Sigmoid colon (tissue), 4 donors: ENCODE data around the gene ROBO1.

ENCODE experiments used
- CTCF ChIP-seq, 4 experiments: fragments of 450-650 bp in 3 of 4; fragments of 200-600 bp in 1 of 4; IDR thresholded peaks; one replicate each; pipeline ENCODE4 v1.5.1; 2016 to 2019; ENCODE audit warnings: antibody characterized with exemption in 4 of 4, mild to moderate bottlenecking in 3 of 4, moderate library complexity in 2 of 4
- POLR2A ChIP-seq, 2 donors: fragments of 450-650 bp; IDR thresholded peaks; one replicate each; pipeline ENCODE4 v1.6.1; 2016; ENCODE audit warnings: antibody characterized with exemption in 2 of 2, mild to moderate bottlenecking in 2 of 2, moderate library complexity in 2 of 2
- POLR2AphosphoS5 ChIP-seq, 4 donors: sonication (generic); formaldehyde crosslinking; IDR thresholded peaks; one replicate each; pipeline ENCODE4 v1.6.1; 2017; ENCODE audit warnings: antibody characterized with exemption in 4 of 4

GRCh38 chr3:79257791-79258190, 510.0 kb downstream of the ROBO1 start:
- TF ChIP-seq CTCF (IDR thresholded peaks at IDR 0.05): no peak
- TF ChIP-seq POLR2A (IDR thresholded peaks at IDR 0.05): no peak
- no peak for TF ChIP-seq POLR2AphosphoS5 (IDR thresholded peaks at IDR 0.05)
